Measurements from ENCODE around the gene TBPL2.

GRCh38 chr14:55398679-55399078, 41.7 kb downstream of the TBPL2 start:
- TF ChIP-seq CTCF (tag by site-specific recombination; IDR thresholded peaks at IDR 0.05) = no peak
- no peak for TF ChIP-seq ZNF274 (IDR thresholded peaks at IDR 0.05; ENCODE audit: low read length)
- no peak for TF ChIP-seq ZNF274 (tag by site-specific recombination; IDR thresholded peaks at IDR 0.05; ENCODE audit: borderline replicate concordance)
- TF ChIP-seq KLF1 (tag by site-specific recombination; IDR thresholded peaks at IDR 0.05) = no peak
- no peak for TF ChIP-seq ZBTB7A (tag by site-specific recombination; IDR thresholded peaks at IDR 0.05; ENCODE audit: low read depth)
- no peak for TF ChIP-seq ZNF776 (tag by site-specific recombination; IDR thresholded peaks at IDR 0.05; ENCODE audit: borderline replicate concordance)
